Endothelial cell (in vitro differentiated cells): ENCODE measurements around the gene SNUPN. TPM values are rescaled to one million over a fixed set of nuclear protein-coding genes. Genes with fewer than 3 reads are reported as not detected.

Experiments
- DNase-seq: peaks from one replicate; pipeline ENCODE4 v3.0.0; 2021; ENCODE audit warnings: low spot score
- H3K27ac Mint-ChIP-seq: one replicate; pipeline ENCODE4 v1.8.0; 2021; ENCODE audit warnings: mixed read lengths, inconsistent platforms; ENCODE audit not compliant: unreplicated experiment
- H3K27me3 Mint-ChIP-seq: one replicate; pipeline ENCODE4 v1.8.0; 2021; ENCODE audit warnings: mild to moderate bottlenecking, moderate library complexity, mixed read lengths, inconsistent platforms; ENCODE audit not compliant: unreplicated experiment
- H3K36me3 Mint-ChIP-seq: one replicate; pipeline ENCODE4 v1.8.0; 2021; ENCODE audit warnings: mild to moderate bottlenecking, low read depth, mixed read lengths, inconsistent platforms; ENCODE audit not compliant: unreplicated experiment
- H3K4me1 Mint-ChIP-seq: one replicate; pipeline ENCODE4 v1.8.0; 2021; ENCODE audit warnings: mild to moderate bottlenecking, mixed read lengths, inconsistent platforms; ENCODE audit not compliant: unreplicated experiment
- H3K4me3 Mint-ChIP-seq: one replicate; pipeline ENCODE4 v1.8.0; 2021; ENCODE audit warnings: mild to moderate bottlenecking, mixed read lengths, inconsistent platforms; ENCODE audit not compliant: unreplicated experiment
- H3K9me3 Mint-ChIP-seq: one replicate; pipeline ENCODE4 v1.8.0; 2021; ENCODE audit warnings: mixed read lengths, inconsistent platforms; ENCODE audit not compliant: unreplicated experiment
- CTCF ChIP-seq: fragments of 200-600 bp; sonication (generic); IDR thresholded peaks from one replicate; pipeline ENCODE4 v1.5.0; 2021; ENCODE audit warnings: antibody characterized with exemption; ENCODE audit not compliant: unreplicated experiment
- total RNA-seq: library from RNA; stranded (reverse); fragmentation: NEBNext Ultra II Directional; extraction: Animal tissue kit (Norgen Biotek cat#: 25700); gene quantifications from one replicate; pipeline ENCODE4 v1.2.1, GENCODE V29; 2021; ENCODE audit not compliant: unreplicated experiment

Gene SNUPN
- total RNA-seq, 1 donor from 2014 or later = 16.5 TPM

DNA sequence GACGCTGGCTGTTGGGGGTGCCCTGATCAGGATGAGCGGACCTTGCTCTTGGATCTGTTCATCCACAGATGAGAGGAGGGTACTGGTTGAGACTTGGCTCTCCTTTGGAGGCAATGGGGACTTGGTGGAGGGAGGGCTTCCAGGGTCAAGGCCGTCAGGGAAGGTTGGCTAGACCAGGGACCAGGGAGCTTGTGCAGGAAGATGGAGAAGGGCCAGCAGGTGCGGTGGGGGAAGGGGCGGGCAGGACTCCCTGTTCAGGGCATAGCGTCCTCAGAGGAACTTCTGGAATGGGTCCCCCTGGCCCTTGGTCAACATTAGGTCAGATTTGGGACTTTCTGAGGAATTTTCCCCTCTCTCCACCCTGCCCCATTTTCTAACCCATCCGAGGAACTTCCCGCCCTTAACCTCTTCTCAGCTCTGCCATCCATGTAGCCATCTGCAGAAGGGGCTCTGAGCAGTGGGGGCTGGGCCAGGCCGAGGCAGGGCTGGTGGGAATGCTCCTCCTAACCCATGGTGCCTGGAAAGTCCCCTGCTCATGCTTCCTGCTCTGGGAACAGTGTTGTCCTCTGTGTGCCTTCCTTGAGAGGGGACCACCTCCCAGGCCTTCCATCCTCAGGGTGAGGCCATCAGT lies 33.7 kb upstream of the SNUPN start:
- TF ChIP-seq CTCF = no peak
- Mint-ChIP-seq H3K27ac (no peak overlapping the region), H3K4me3 (peak overlapping the region; percentile 21), H3K36me3 (peaks cover 31% of the 10 kb centered on the region), H3K9me3 (no peaks in the 10 kb centered on the region), H3K4me1 (peaks cover 9% of the 10 kb centered on the region), H3K27me3 (peaks cover 12% of the 10 kb centered on the region)
- no peak for DNase-seq

DNA sequence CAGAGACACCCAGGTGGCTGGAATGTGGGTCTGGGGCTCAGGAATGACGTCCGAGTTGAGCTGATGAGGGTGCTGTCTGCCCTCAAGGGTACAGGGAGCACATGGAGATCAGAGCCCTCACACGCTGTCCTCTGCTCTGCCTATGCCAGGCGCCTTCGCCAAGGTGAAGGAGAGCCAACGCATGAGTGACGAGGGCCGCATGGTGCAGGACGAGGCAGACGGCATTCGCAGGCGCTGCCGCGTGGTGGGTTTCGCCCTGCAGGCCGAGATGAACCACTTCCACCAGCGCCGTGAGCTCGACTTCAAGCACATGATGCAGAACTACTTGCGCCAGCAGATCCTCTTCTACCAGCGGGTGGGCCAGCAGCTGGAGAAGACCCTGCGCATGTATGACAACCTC lies 31.3 kb upstream of the SNUPN start:
- H3K27ac Mint-ChIP-seq = no peak overlapping the region
- H3K36me3 Mint-ChIP-seq = peaks cover 36% of the 10 kb centered on the region
- peaks cover 8% of the 10 kb centered on the region for H3K27me3 Mint-ChIP-seq
- TF ChIP-seq CTCF = no peak
- peaks cover 21% of the 10 kb centered on the region for H3K4me1 Mint-ChIP-seq
- peak overlapping the region; percentile 40 for H3K4me3 Mint-ChIP-seq
- no peak for DNase-seq
- no peaks in the 10 kb centered on the region for H3K9me3 Mint-ChIP-seq

DNA sequence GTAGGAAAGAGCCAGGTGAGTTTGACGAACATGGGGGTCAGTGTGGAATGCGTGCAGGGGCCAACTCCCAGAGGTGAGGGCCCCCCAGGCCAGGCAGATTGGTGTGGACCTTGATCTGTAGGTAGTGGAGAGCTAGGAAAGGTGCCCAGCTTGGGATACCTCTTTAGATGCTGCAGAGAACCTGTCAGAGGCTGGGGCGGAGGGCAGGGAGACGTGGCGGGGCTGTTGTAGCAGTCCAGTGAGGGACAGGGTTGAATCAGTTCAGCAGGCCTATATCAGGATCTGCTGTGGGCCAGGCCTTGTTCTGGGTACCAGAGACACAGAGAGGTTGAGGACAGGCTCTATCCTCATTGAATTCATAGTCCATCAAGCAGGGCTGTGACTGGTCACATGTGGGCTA lies 30.8 kb upstream of the SNUPN start:
- Mint-ChIP-seq H3K4me3 (peak overlapping the region; percentile 40), H3K27me3 (peaks cover 8% of the 10 kb centered on the region), H3K36me3 (peaks cover 36% of the 10 kb centered on the region), H3K9me3 (no peaks in the 10 kb centered on the region), H3K4me1 (peaks cover 25% of the 10 kb centered on the region), H3K27ac (no peak overlapping the region)
- no peak for DNase-seq
- no peak for TF ChIP-seq CTCF

GRCh38 chr15:75655931-75656330 lies 30.4 kb upstream of the SNUPN start:
- H3K4me1 Mint-ChIP-seq = peaks cover 29% of the 10 kb centered on the region
- no peak for DNase-seq
- no peak for TF ChIP-seq CTCF

GRCh38 chr15:75654201-75654907 lies 28.8 kb upstream of the SNUPN start:
- Mint-ChIP-seq H3K27ac (no peak overlapping the region), H3K4me3 (no peak overlapping the region), H3K9me3 (no peaks in the 10 kb centered on the region), H3K4me1 (peaks cover 44% of the 10 kb centered on the region), H3K27me3 (peaks cover 15% of the 10 kb centered on the region), H3K36me3 (peaks cover 44% of the 10 kb centered on the region)
- no peak for DNase-seq
- TF ChIP-seq CTCF = no peak

More at GRCh38 chr15:75655931-75656330, 30.4 kb upstream of the SNUPN start:
- Mint-ChIP-seq H3K4me3 (peak overlapping the region; percentile 40), H3K9me3 (no peaks in the 10 kb centered on the region), H3K36me3 (peaks cover 40% of the 10 kb centered on the region), H3K27ac (no peak overlapping the region), H3K27me3 (peaks cover 8% of the 10 kb centered on the region)
